SHP77 (cell line): ENCODE measurements around the gene ZNF627.
"Not testable (repeated sequence)": the region's sequence is repeated elsewhere in the genome, so short reads cannot be mapped to it uniquely, and the experiment has no call there.

Experiments used
- DNase-seq, 2 experiments: peaks; one replicate each; lab custom pipeline; 2025; lab: John Stamatoyannopoulos, UW

The ZNF627 gene

DNA sequence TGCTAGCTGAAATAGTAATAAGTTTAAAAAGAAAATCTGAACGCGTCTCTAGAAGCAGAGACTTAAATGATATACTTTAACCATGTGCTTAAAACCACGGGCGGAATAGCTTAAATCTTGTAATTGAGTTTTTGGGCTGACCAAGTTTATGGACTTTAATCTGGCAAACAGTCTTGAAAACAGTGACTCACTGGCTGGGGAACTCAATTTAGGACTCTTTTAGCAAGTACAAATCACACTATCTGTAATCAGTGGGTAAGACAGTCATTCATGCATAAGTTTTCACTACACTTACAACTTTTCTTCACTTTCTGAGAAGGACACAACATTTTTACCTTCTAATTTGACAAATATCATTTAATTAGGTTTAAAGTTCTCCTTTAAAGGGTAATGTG, 26.8 kb downstream of the ZNF627 start:
- no peak for DNase-seq

DNA sequence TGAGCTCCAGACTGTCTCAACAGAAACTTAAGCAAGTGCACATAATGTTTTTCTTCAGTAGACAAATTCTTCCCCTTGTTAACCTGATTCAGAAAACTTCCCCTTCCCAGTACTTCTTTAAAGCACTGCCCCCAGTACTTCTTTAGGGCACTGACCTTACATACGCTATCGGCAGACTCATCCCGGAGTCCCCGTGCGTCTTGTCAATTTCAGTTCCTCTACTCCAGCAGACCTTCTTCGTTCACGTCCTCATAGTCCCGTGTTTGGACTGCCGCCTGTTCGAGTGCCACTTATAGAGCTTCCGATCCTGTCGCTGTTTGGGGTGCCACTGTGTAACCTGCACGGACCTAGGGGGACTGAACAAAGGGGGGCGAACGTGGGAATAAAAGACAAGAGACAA, 29.0 kb downstream of the ZNF627 start:
- no peak for DNase-seq

DNA sequence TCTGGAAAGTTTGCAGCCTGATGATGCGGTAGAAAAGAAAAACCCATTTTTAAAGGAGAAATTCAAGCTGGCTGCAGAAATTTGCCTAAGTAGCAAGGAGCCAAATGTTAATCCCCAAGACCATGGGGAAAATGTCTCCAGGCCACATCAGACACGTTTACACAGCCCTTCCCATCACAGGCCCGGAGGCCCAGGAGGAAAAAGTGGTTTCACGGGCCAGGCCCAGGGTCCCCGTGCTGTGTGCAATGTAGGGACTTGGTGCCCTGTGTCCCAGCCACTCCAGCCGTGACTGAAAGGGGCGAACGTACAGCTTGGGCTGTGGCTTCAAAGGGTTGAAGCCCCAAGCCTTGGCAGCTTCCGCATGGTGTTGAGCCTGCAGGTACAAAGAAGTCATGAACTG, 35.9 kb downstream of the ZNF627 start:
- DNase-seq = no peak

DNA sequence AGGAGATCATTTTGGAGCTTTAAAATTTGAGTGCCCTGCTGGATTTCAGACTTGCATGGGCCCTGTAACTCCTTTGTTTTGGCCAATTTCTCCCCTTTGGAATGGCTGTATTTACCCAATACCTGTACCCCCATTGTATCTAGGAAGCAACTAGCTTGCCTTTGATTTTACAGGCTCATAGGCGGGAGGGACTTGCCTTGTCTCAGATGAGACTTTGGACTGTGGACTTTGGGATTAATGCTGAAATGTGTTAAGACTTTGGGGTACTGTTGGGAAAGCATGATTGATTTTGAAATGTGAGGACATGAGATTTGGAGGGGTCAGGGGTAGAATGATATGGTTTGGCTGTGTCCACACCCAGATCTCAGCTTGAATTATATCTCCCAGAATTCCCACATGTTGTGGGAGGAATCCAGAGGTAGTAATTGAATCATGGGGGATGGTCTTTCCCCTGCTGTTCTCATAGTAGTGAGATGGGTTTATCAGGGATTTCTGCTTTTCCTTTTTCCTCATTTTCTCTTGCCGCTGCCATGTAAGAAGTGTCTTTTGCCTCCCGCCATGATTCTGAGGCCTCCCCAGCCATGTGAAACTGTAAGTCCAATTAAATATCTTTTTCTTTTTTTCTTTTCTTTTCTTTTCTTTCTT, 36.9 kb downstream of the ZNF627 start:
- DNase-seq = not testable (repeated sequence)

DNA sequence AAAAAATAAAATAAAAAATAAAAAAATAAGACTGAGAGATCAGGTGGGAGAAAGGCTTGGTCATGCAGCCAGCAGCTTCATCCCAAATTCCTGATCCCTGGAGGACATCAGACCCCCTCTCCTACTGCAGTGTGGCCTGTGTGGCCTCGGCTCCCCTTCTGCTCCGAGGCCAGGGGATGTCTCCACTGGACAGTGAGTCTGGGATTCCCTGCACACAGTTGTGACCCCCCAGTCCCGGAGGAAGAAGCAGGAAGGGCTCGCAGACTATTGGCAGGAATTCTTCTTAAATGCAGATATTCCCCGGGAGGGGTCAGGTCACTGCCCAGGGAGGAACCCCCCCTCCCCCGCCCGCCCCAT, 41.9 kb downstream of the ZNF627 start:
- DNase-seq = no peak

DNA sequence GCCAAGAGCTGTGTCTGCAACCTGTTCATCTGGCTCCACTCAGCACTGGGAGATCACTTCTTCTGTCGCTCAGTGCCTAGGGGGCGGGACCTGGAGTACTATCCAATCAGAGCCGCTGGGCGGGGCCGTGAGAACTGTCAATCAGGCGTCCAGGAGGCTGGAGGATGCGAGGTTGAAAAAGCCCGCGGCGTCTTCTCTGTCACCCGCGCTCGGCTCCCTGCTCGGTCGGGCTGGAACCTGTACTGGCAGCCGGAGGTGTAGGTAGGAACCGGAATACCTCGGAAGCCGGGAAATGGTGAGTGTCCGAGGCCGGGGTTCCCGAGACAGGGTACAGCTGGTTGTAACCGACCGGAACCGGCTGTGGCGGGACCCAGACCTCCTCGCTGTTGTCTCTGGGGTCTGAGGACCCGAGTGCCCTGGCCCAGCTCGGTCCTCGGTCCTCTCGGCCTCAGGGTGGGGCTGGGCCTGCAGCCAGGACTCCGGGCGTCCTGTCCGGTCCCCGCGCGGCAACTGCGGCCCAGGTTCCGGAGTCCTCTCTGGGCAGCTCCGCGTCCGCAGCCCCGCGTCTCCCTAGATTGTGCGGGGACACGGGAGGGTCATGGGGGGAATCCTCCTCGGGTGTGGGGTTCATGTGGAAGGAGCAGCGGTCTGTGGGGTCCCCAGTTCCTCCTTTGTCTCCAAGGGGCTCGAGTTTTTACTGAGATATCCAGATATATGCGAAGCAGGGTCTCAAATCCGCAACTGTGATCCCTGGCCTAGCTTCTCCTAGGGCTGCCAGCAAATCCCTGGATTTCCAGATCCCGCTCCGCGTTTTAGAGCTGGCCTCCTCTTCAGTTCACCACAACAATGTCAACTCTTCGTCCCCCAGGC, 42.6 kb downstream of the ZNF627 start:
- peak; percentile 96 to 98 for DNase-seq

DNA sequence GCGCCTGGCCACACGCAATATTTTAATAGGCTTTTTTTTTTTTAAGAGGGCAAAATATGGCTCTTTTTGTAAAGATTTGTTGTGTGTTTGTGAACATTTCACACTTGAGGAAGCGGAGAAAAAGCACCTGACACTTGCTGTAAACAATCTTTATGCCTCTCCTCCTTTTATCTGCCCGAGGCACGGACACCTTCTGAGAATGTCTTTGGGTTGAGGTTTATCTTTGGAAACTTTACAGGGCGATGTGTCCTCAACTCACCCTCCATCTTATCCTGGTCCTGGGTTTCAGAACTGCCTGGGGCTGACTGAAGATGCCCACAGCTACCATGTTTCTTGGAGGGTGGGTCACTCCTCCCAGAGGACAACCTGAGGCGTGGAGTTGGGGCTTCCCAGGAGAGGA, 44.0 kb downstream of the ZNF627 start:
- no peak for DNase-seq

DNA sequence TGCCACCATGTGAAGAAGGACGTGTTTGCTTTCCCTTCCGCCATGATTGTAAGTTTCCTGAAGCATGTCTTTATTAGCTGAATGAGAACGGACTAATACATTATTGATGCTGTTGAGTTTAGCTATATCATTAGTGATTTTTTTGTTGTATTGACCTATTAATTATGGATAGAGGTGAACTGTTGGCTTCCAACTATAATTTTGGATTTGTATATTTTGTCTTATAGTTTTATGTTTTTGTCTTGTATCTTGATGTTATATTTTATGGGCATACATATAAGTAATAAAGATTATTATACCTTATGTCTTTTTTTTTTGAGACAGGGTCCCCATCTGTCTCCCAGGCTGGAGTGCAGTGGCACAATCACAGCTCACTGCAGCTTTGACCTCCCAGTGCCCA, 45.6 kb downstream of the ZNF627 start:
- no peak for DNase-seq

DNA sequence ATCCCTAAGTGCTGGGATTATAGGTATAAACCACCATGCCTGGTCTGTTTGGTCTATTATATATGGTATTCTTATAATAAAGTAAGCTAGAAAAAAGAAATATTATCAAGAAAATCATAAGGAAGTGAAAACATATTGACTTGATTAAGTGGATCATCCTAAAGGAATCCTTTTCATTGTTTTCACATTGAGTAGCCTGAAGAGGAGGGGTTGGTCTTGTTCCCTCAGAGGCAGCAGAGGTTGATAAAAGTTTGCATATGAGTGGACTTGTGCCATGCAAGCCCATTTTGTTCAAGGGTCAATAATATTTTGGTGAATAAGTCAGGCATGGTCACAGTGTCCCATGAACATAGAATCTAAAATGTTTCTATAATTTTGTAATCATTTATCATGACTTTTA, 52.7 kb downstream of the ZNF627 start:
- DNase-seq = no peak

DNA sequence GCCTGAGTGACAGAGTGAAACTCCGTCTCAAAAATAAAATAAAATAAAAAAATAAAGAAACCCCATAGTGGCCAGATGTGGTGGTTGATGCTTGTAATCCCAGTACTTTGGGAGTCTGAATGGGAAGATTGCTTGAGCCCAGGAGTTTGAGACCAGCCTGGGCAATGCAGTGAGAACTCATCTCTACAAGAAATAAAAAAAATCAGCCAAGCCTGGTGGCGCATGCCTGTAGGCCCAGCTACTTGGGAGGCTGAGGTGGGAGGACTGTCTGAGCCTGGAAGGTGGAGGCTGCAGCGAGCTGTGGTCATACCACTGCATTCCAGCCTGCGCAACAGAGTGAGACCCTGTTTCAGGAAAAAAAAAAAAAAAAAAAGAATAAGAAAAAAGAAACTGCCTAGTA, 53.8 kb downstream of the ZNF627 start:
- DNase-seq = no peak

DNA sequence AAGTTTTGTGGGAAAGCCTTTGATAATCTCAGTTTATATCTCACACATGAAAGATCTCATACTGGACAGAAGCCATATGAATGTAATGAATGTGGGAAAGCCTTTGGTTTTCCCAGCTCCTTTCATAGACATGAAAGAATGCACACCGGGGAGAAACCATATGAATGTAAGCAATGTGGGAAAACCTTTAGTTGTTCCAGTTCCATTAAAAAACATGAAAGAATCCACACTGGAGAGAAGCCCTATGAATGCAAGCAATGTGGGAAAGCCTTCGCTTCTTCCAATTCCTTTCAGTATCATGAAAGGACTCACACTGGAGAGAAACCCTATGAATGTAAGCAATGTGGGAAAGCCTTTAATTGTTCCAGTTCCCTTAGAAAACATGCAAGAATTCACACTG, 54.8 kb downstream of the ZNF627 start:
- DNase-seq = no peak

DNA sequence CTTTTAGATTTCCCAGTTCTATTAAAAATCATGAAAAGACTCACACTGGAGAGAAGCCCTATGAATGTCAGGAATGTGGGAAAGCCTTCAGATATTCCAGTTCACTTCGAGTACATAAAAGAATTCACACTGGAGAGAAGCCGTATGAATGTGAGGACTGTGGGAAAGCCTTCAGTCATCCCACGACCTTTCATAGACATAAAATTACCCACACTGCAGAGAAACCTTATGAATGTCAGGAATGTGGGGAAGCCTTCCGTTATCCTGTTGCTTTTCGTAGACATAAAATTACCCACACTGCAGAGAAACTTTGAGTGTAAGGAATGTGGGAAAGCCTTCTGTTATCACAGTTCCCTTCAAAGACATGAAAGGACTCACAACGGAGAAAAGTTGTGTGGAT, 55.2 kb downstream of the ZNF627 start:
- DNase-seq = no peak

DNA sequence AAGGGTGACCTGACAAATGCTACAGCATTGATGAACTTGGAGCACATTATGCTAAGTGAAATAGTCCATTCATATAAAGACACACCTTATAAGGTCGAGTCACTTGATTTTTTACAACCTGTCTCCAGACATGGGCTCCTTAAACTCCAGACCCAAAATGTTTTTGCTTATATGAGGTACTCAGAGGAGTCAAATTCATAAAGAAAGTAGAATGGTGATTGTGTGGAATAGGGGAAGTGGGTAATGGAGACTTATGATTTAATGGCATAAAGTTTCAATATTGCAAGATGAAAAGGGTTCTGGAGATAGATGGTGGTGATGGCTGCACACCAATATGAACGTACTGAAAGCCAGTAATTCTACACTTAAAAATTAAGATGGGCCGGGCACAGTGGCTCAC, 59.3 kb downstream of the ZNF627 start:
- no peak for DNase-seq

DNA sequence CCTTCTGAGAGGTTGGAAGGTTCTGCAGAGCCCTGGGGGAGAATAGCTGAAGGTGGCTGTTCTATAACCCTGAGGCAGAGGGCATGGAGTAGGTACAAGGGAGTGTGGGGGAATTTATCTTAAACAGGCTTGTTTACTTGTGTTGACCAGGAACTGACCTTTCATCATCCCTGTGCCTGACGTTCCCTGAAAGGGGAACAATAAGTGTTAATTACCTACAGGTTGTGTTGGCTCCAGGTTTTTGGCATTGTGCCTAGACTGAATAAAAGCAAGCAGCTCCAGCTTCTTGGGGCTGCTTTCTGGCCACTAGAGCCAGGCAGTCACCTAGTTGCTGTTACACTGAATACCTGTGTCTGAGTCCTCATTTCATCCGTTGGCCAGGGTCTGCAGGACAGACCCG, 60.0 kb downstream of the ZNF627 start:
- peak; percentile 40 to 50 for DNase-seq

DNA sequence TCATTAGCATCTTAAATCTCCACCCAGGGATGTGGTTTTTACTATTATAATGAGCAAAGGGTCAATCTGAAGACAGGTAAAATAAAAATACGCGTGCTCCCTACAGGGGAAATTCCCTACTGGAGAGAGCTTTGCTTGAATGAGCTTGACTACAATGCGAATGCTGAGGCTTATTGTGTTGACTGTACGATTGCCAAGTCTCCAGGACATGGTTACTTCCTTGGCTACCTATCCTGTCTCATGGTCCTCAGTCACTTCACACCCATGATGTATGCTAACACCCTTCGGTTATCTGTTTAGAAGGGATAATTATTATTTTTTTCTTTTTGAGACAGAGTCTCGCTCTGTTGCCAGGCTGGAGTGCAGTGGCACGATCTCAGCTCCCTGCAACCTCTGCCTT, 61.7 kb downstream of the ZNF627 start:
- DNase-seq = no peak

DNA sequence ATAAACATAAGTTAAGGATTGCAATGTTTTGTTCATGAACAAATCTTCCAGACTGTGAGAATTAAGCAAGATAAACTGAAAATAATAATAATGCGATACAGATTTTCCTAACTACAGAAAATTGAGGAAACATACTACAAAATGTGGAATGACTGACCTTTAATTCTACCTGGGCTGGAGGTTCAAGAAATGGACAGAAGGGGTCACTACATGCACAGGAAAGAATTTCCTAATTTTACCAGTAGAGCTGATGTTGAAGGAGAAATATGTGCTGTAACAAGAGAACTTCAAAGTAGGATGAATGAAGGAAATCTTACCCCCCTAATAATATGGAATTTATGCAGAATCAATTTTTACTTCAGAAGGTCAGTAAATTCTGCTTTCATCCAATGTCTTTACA, 62.3 kb downstream of the ZNF627 start:
- no peak for DNase-seq

DNA sequence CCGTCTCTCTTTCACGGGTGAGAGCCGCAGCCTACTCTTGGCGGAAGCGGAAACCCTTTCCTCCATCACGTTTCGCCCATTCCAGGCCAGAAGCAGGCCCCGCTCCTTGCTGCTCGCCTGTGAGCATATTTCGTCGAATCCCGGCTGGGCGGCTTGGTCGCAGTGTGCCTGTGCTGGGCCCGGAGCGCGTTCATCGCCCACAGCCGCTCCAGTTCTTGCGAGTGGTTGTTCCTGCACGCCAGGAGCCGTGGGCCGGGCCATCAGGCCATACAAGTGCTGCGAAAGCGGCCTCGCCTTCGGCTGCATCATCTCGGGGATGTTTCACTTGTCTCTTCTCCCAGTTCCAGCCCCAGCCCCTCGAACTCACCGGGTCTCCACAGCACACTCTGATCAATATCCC, 65.0 kb downstream of the ZNF627 start:
- DNase-seq = no peak

DNA sequence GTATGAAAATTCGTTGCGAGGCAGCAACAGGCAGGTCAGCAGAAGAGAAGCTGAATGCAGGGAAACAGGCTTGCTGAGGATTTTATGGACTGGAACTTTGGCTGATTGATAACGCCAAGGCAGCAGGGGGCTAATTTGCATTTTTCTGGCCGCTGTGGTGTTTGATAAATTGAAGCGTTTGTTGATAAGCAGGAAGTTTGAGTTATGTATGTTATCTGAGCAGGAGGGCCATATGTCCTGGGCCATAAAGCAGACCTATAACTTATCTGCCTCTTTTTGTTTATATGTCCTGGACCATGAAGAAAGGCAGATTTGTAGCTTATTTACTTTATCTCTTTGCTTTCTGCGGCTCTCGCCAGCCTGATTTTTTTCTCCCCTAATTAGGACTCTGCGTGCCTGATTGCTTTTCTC, 65.9 kb downstream of the ZNF627 start:
- no peak for DNase-seq
